PFSK-1 (cell line): ENCODE results near the gene VAV3.

Experiments
- FOXP2 ChIP-seq: optimal IDR thresholded peaks from 2 replicates; pipeline ENCODE3; 2011; ENCODE audit warnings: borderline replicate concordance, control low read depth, inconsistent platforms; ENCODE audit not compliant: insufficient read depth; ENCODE audit errors: extremely low read length, extremely low read depth
- POLR2AphosphoS5 ChIP-seq: IDR thresholded peaks from 2 replicates; pipeline ENCODE4 v1.6.1; 2012; ENCODE audit warnings: low read depth, mild to moderate bottlenecking, control low read depth, low read length, moderate library complexity
- TAF1 ChIP-seq: IDR thresholded peaks from 2 replicates; pipeline ENCODE4 v1.6.1; 2012; ENCODE audit warnings: low read length, control low read depth, borderline replicate concordance; ENCODE audit not compliant: insufficient read depth
- TF ChIP-seq, protein P1 (sequence below), 2 experiments: IDR thresholded peaks; 2 replicates each; pipeline versions ENCODE4 v1.6.1 to v1.8.0; 2011 to 2012; ENCODE audit warnings: low read depth in 2 of 2, low read length in 2 of 2, control low read depth in 1 of 2, inconsistent platforms in 1 of 2, mild to moderate bottlenecking in 1 of 2, moderate library complexity in 1 of 2; ENCODE audit not compliant: insufficient read depth in 1 of 2

DNA sequence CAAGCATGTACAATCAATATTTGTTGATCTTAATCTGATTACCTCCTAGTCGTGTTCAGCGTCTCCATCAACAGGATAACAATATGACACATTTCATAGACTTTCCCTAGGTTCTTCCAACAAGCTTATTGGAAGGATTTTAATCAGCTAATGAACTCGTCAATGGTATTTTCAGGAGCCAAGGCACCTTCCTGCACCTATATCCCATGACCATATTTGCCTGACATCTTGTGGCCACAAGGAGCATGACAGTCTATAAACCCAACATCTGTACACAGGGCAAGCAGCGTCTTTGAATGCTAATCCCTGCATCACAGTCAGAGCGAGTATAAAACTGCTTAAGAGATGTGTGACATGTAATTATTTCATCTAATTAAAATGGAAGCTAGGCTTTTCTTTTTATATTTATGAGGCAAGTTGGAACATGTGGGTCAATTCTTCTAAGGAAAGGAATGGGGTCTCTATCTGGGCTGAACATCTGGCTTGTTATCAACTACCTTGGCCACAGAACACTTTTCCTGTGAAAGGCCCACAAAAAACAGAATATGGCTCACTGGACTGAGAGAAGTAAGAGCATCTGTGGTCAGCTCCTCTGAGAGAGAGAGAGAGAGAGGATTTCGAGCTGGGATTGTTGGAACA is 435.4 kb downstream of the VAV3 start:
- TF ChIP-seq TAF1 = no peak
- TF ChIP-seq POLR2AphosphoS5 = no peak
- TF ChIP-seq, protein P1, sequence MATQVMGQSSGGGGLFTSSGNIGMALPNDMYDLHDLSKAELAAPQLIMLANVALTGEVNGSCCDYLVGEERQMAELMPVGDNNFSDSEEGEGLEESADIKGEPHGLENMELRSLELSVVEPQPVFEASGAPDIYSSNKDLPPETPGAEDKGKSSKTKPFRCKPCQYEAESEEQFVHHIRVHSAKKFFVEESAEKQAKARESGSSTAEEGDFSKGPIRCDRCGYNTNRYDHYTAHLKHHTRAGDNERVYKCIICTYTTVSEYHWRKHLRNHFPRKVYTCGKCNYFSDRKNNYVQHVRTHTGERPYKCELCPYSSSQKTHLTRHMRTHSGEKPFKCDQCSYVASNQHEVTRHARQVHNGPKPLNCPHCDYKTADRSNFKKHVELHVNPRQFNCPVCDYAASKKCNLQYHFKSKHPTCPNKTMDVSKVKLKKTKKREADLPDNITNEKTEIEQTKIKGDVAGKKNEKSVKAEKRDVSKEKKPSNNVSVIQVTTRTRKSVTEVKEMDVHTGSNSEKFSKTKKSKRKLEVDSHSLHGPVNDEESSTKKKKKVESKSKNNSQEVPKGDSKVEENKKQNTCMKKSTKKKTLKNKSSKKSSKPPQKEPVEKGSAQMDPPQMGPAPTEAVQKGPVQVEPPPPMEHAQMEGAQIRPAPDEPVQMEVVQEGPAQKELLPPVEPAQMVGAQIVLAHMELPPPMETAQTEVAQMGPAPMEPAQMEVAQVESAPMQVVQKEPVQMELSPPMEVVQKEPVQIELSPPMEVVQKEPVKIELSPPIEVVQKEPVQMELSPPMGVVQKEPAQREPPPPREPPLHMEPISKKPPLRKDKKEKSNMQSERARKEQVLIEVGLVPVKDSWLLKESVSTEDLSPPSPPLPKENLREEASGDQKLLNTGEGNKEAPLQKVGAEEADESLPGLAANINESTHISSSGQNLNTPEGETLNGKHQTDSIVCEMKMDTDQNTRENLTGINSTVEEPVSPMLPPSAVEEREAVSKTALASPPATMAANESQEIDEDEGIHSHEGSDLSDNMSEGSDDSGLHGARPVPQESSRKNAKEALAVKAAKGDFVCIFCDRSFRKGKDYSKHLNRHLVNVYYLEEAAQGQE (IDR thresholded peaks at IDR 0.05; ENCODE audit: insufficient read depth in 1 of 2, low read depth in 2 of 2, low read length in 2 of 2) = no peak
- no peak for TF ChIP-seq FOXP2
